Heart right ventricle (tissue), 16 donors: ENCODE measurements around the gene ZCCHC14. TPM values are rescaled to one million over a fixed set of nuclear protein-coding genes. Genes with fewer than 3 reads are reported as not detected.
"Not testable (repeated sequence)": the region's sequence is repeated elsewhere in the genome, so short reads cannot be mapped to it uniquely, and the experiment has no call there.

ENCODE experiments used
- ATAC-seq, 8 donors: fragments of 200-7000 bp; cut with Tn5 transposase; one replicate each; pipeline ENCODE4 v1.9.1; 2020; ENCODE audit warnings: mild to moderate bottlenecking in 8 of 8, moderate library complexity in 8 of 8, moderate number of reproducible peaks in 1 of 8
- DNase-seq, 2 donors: peaks; one replicate each; pipeline ENCODE4 v3.0.0-alpha.2; 2020
- H3K27ac ChIP-seq, 10 donors: fragments of 200-600 bp; sonication (generic) in 2 of 10; one replicate each; pipeline versions ENCODE4 v1.5.0 to v1.8.0; 2020 to 2022; ENCODE audit warnings: mild to moderate bottlenecking in 3 of 10
- H3K27me3 ChIP-seq, 7 donors: fragments of 200-600 bp; one replicate each; pipeline ENCODE4 v1.8.0; 2021 to 2022; ENCODE audit warnings: mild to moderate bottlenecking in 2 of 7
- H3K36me3 ChIP-seq, 9 donors: fragments of 200-600 bp; sonication (generic) in 1 of 9; one replicate each; pipeline versions ENCODE4 v1.5.0 to v1.8.0; 2020 to 2022; ENCODE audit warnings: mild to moderate bottlenecking in 2 of 9
- H3K4me1 ChIP-seq, 9 donors: fragments of 200-600 bp; sonication (generic) in 1 of 9; one replicate each; pipeline versions ENCODE4 v1.5.0 to v1.8.0; 2020 to 2022; ENCODE audit warnings: mild to moderate bottlenecking in 4 of 9
- H3K4me3 ChIP-seq, 10 donors: fragments of 200-600 bp; sonication (generic) in 2 of 10; one replicate each; pipeline versions ENCODE4 v1.5.0 to v1.8.0; 2020 to 2022; ENCODE audit warnings: mild to moderate bottlenecking in 7 of 10, moderate library complexity in 2 of 10
- H3K9me3 ChIP-seq, 11 donors: fragments of 200-600 bp in 10 of 11; sonication (generic) in 2 of 11; one replicate each; pipeline versions ENCODE4 v1.5.0 to v1.8.0; 2013 to 2022; ENCODE audit warnings: mild to moderate bottlenecking in 2 of 11, control low read depth in 1 of 11, moderate library complexity in 1 of 11
- WGBS, 2 donors: extraction: QIAGEN DNeasy Blood & Tissue Kit; methylation state at CpG; one replicate each; pipeline ENCODE4 v1.1.7; 2013; ENCODE audit warnings: inconsistent platforms in 1 of 2; 5-methylcytosine and 5-hydroxymethylcytosine counted together
- intact Hi-C, 10 donors: fragments of 100-400 bp; cut with DNase I; formaldehyde crosslinking; loops; one replicate each; pipeline versions ENCODE4 v1.11.1 to v1.14.2; 2022
- polyA plus RNA-seq, 2 donors: library from polyadenylated mRNA; stranded (reverse); fragments of 200-250 nt; gene quantifications; one replicate each; pipeline ENCODE4 v1.2.3, GENCODE V29; 2013
- total RNA-seq, 10 donors: library from RNA; stranded (reverse); fragmentation: NEBNext Ultra II Directional in 3 of 10; extraction: Animal tissue kit (Norgen Biotek cat#: 25700) in 3 of 10; gene quantifications; one replicate each; pipeline versions ENCODE4 v1.2.1 to v1.2.4, GENCODE V29; 2021 to 2023
- TF ChIP-seq, protein P1 (sequence below), 9 donors: fragments of 200-600 bp; sonication (generic) in 2 of 9; IDR thresholded peaks; one replicate each; pipeline versions ENCODE4 v1.5.0 to v1.8.0; 2021 to 2022; ENCODE audit warnings: antibody characterized with exemption in 9 of 9, mild to moderate bottlenecking in 5 of 9, moderate library complexity in 1 of 9
- donor health status: Arrhythmogenic right ventricular cardiomyopathy.
- donor health status: ischemic (EF 13 %, LVEDD 7.1; RV severe dilation, severe dysfunction).
- donor health status: healthy with polysubstance abuse.
- donor health status: DM: no; HTN: yes; CAD: no.
- donor health status: DM: no; HTN: no; CAD: no.
- donor health status: ischemic (EF 25% LVEDD 6.9; RV normal size, moderate dysfunction).
- donor health status: ischemic (EF 25% LVEDD 5.7; RV mildly dilated, moderate dysfunction).
- donor health status: healthy.
- donor health status: DM: yes; HTN: yes; CAD: no.
- donor health status: Ischemic cardiomyopathy.
- donor health status: ischemic (EF 35%, LVEDD 5.7; RV mildly dilated, moderate dysfunction).
- donor health status: nonischemic (EF 11% LVEDD 7.7; RV severe dilation, severe dysfunction).
- donor health status: DM: yes; HTN: yes; CAD: no.
- donor health status: PGD.
- donor health status: ischemic (EF 29% LVEDD 5.4; RV normal size, mild dysfunction).
- donor health status: nonischemic (EF 23%, LVEDD 6.1; RV moderate dilation, normal function).

ZCCHC14 gene
- total and polyA plus RNA-seq, 12 donors: 4.5 to 19.3 (median 15.7) TPM

DNA sequence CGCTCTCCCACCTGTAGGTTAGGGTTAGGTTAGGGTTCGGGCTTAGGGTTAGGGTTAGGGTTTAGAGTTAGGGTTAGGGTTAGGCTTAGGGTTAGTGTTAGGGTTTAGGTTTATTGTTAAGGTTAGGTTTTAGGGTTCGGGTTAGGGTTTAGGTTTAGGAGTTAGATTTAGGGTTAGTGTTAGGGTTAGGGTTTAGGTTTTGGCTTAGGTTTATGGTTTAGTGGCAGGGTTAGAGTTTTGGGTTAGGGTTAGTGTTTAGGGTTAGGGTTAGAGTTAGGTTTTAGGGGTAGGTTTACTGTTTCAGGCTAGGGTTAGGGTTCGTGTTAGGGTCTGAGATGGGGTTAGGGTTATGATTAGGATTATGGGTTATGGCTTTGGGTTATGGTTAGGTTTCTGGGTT, 31.6 kb upstream of the ZCCHC14 start:
- intact Hi-C loops: no loop called here
- no peak for ATAC-seq
- TF ChIP-seq, protein P1, sequence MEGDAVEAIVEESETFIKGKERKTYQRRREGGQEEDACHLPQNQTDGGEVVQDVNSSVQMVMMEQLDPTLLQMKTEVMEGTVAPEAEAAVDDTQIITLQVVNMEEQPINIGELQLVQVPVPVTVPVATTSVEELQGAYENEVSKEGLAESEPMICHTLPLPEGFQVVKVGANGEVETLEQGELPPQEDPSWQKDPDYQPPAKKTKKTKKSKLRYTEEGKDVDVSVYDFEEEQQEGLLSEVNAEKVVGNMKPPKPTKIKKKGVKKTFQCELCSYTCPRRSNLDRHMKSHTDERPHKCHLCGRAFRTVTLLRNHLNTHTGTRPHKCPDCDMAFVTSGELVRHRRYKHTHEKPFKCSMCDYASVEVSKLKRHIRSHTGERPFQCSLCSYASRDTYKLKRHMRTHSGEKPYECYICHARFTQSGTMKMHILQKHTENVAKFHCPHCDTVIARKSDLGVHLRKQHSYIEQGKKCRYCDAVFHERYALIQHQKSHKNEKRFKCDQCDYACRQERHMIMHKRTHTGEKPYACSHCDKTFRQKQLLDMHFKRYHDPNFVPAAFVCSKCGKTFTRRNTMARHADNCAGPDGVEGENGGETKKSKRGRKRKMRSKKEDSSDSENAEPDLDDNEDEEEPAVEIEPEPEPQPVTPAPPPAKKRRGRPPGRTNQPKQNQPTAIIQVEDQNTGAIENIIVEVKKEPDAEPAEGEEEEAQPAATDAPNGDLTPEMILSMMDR (IDR thresholded peaks at IDR 0.05): no peak
- no peaks in the 10 kb centered on the region for H3K27me3 ChIP-seq
- H3K4me3 ChIP-seq: no peak overlapping the region
- no peak for DNase-seq
- 88 to 92% methylated on average over 4 of the region's 4 CpGs for WGBS, 2 donors
- no peaks in the 10 kb centered on the region for H3K36me3 ChIP-seq
- H3K9me3 ChIP-seq: peaks cover 0 to 11% (median 0%) of the 10 kb centered on the region in 11 donors
- no peak overlapping the region for H3K27ac ChIP-seq
- peaks cover 0 to 5% (median 0%) of the 10 kb centered on the region in 9 donors for H3K4me1 ChIP-seq

DNA sequence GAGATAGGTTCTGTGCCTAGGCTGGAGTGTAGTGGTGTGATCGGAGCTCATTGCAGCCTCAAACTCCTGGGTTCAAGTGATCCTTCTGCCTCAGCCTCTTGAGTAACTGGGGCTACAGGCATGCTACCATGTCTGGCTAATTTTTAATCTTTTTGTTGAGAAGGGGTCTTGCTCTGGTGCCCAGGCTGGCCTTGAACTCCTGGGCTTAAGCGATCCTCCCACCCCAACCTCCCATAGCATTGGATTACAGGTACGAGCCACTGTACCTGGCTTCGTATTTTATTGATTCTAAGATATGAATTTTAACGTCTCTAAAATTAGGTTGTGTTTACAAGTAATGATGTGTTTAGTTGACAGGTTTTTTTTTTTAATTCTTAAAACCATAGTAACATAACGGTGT, 30.8 kb upstream of the ZCCHC14 start:
- H3K9me3 ChIP-seq, H3K4me3 ChIP-seq, H3K27ac ChIP-seq, ATAC-seq, H3K36me3 ChIP-seq, DNase-seq, H3K27me3 ChIP-seq, intact Hi-C loops: not testable (repeated sequence)
- WGBS, 2 donors: 94% methylated on average over 6 of the region's 6 CpGs
- H3K4me1 ChIP-seq: peaks cover 0 to 13% (median 5%) of the 10 kb centered on the region in 9 donors

DNA sequence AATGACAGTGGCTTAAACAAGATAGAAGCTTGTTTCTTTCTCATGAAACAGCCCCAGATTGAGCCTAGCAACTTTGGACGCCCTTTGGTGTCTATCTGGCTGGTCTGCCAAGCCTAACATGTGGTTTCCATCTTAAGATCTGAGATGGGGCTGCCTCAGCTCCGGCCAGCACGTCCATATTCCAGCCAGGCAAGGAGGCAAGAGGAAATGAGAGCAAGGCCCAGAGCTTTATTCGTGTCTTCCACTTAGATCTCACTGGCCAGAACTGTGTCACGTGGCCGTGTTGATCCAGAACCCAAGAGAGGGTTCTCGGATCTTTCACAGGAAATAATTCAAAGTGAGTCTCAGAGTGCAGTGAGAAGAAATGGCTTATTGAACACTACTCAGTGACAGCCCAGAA, 28.9 kb upstream of the ZCCHC14 start:
- DNase-seq: peak in 1 of 2 donors; percentile 33
- H3K9me3 ChIP-seq, H3K36me3 ChIP-seq, H3K4me3 ChIP-seq, H3K27me3 ChIP-seq, intact Hi-C loops: not testable (repeated sequence)
- Histone ChIP-seq H3K27ac (peak overlapping the region in 2 of 10 donors; percentile 29 to 39), H3K4me1 (peaks cover 0 to 31% (median 16%) of the 10 kb centered on the region in 9 donors)
- WGBS, 2 donors: 56 to 71% methylated on average over 7 of the region's 7 CpGs
- peak in 2 of 8 donors; percentile 14 for ATAC-seq

DNA sequence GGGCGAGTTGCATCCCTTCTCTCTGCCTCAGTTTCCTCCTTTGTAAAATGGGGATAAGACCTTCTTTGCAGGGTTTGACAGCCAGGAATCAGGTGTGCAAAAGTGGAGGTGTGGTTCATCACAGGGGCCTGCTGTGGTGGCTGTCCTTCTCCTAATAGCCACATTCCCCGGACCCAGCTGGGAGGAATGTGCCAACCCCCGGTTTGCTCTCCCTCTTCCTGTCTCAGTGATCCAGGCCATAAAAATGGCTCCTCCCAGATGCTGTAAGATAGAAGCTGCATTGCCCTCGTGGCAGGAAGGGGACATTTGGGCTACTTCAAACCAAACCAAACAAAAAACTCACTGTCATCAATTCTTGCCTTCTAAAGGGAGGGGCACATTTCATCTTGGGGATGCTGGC, 26.3 kb upstream of the ZCCHC14 start:
- intact Hi-C loops, ATAC-seq, DNase-seq: not testable (repeated sequence)

DNA sequence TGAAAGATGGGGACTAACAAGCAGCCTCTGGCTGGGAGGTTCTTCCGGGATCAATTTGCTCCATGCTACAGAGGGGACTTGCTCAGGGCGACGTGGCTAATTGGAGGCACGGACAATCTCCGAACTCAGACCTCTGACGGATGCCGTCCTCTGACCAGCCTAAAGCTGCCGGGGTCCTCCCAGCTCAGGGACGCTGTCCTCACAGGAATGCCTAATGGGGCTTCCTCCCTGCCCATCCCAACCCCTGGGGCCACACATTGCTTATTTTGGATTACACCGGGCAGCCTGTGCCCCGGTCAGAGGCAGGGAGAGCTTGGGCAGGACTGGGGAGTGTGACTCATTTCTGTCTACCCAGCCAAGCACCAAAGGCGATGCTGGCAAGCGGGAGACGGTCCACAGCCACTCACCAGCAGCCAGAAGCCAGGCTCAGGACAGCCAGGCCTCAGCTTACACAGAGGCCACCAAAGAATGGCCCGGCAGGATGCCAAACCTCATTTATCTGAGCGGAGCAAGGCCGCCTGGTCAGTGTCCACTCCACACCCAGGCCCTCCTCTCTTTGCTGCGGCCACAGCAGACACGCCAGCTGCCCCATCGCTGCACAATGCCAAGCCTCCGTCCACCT, 25.7 kb upstream of the ZCCHC14 start:
- Histone ChIP-seq H3K27ac (peak overlapping the region; percentile 40 to 93 (median 82)), H3K4me3 (peak overlapping the region in 4 of 10 donors; percentile 15 to 34 (median 33)), H3K4me1 (peaks cover 0 to 35% (median 16%) of the 10 kb centered on the region in 9 donors)
- WGBS, 2 donors: 68% methylated on average over 21 of the region's 21 CpGs
- intact Hi-C loops, H3K9me3 ChIP-seq, H3K27me3 ChIP-seq, H3K36me3 ChIP-seq: not testable (repeated sequence)
- peak; percentile 76 to 77 for DNase-seq
- ATAC-seq: peak; percentile 46 to 91 (median 80)

More for the DNA sequence above, 26.3 kb upstream of the ZCCHC14 start:
- H3K27me3 ChIP-seq, H3K9me3 ChIP-seq, H3K4me3 ChIP-seq, H3K36me3 ChIP-seq: not testable (repeated sequence)
- peaks cover 0 to 35% (median 16%) of the 10 kb centered on the region in 9 donors for H3K4me1 ChIP-seq
- 47 to 56% methylated on average over 4 of the region's 4 CpGs for WGBS, 2 donors
- peak overlapping the region in 8 of 10 donors; percentile 75 to 93 (median 84) for H3K27ac ChIP-seq

DNA sequence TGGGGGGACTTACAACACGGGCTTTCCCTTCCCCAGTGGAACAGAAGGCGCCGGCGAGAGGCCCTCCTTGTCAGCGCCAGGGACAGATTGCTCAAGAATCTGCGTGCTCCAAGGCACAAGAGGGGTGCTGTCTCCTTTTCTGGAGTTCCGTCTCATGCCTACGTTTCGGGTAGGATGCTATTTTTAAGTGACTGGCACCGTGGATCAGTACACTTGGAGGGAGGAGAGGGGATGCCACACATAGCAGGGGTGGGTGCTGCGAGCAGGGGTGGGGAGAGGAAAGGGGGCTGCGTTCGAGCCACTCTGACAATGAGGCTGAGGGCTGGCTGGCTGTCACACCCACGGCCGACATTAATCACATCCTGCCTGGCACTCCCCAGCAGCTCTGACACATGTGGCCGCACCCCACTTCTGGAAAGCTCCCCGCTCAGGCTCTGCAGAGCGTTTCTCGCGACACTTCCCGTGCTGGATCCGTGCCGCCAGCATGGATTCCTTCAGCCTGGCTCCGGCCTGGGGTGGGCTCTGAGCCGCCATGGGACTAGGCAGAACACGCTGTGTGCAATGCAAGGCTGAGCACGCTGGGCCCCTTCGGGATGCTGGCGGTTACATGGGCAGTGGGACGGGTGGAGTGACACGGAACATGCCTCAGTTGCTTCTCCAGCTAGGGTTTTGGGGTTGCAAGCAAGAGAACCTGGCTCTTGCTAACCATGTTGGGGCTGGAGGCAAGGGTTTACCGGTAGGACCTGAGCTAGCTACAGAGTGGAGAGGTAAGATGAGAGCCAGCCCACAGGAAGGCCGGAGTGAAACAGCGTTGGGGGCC, 25.0 kb upstream of the ZCCHC14 start:
- peak overlapping the region; percentile 40 to 93 (median 82) for H3K27ac ChIP-seq
- H3K4me3 ChIP-seq: peak overlapping the region in 6 of 10 donors; percentile 15 to 34 (median 28)
- peak; percentile 72 to 92 (median 84) for ATAC-seq
- H3K9me3 ChIP-seq, H3K27me3 ChIP-seq, H3K36me3 ChIP-seq, intact Hi-C loops: not testable (repeated sequence)
- H3K4me1 ChIP-seq: peaks cover 0 to 35% (median 16%) of the 10 kb centered on the region in 9 donors
- WGBS, 2 donors: 49 to 56% methylated on average over 29 to 30 of the region's 34 CpGs
- peak; percentile 76 for DNase-seq
